Hematopoietic multipotent progenitor cell treated with erythropoietin and hydrocortisone succinate and interleukin-3 and kit ligand, for 15 days (in vitro differentiated cells): ENCODE data around the gene KIAA1671.
"Not testable (repeated sequence)": the region's sequence is repeated elsewhere in the genome, so short reads cannot be mapped to it uniquely, and the experiment has no call there.

Experiments used
- DNase-seq: peaks from one replicate; pipeline ENCODE4 v3.0.0-alpha.2; 2015; ENCODE audit warnings: low spot score

KIAA1671 gene

DNA sequence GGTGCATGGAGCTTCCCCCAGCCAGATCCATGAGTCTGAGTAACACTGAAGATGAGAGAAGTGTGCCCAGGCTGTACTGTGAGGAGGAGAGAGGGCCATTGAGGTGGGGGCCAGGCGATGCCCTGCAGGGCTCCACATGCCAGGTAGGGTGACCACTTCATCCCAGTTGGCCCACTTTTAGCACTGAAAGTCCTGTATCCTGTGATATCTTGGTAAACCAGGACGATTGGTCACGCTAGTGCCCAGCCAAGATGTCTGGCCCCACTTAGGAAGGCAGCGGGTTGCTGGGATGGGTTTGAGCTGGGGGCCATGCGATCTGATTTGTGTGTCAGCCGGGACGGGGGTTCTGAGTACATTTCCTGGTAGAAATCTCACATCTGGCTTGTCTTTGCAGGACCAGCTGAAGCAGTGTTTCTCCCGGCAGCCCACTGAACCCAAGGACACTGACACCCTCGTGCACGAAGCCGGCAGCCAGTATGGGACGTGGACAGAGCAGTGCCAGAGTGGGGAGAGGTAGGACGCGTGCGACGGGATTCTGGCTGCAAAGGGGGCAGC is 218.0 kb downstream of the KIAA1671 start:
- DNase-seq = no peak

DNA sequence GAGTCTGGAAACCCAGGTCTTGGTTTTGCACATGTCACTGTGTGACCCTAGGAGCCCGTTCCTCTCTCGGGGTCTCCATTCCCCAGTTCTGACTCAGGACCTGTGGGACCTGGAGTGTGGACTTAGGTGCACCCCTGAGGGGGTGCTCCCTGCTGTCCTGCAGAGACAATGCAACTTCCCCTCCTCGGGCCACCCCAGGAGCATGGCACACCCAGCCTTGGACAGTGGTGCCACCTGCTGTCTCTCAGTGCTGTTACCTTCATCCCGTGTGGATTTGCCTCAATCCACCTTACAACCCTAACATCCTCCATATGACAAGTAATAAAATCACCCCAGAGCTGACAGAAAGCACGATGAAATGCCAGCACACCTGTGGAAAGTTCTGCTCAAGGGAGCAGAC is 219.6 kb downstream of the KIAA1671 start:
- no peak for DNase-seq

GRCh38 chr22:25174156-25174887 is 221.8 kb downstream of the KIAA1671 start:
- no peak for DNase-seq

DNA sequence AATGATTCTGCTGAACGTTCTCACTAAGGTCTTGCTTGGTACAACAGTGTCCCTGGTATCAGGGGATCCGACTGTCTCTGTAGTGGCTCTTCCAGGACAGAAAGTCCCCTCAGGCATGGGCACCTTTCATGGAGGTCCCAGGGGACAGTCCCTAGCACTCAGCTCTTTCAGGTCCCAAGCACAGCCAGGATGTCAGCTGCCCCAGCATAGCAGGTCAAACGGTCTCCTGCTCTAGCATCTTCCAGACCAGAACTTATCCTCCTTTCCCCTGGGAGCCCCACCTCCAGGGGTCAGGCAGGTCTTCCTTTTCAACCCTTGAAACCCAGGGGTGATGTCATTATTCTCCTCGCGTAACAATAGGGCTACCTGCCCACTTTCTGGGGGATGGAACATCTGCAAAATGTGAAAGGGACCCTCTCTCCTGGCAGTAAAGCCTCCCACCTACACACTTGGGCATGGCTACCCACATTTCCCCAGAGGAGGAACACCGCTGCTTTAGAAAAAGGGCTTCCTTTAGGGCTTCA is 222.4 kb downstream of the KIAA1671 start:
- DNase-seq = no peak

DNA sequence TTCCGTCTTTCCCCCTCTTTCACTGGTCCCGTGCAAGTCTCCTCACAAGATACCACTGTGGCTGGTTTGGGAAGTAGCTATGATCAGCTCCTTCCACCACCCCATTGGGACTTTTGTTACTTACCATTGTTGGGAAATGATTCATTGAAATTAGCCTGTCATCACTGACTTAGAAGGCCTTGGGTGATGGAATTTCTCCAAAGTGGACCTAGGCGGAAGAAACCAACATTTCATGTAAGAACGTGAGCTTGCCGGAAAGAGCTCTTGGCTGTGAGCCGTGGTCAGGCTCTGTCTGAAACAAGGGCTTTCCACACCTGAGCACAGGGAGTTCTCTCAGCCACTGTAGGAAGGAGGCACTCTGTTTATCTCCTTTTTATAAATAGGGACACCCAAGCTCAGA is 223.7 kb downstream of the KIAA1671 start:
- no peak for DNase-seq

- no peak for DNase-seq
Measured at GRCh38 chr22:25176799-25177198, 224.3 kb downstream of the KIAA1671 start.

DNA sequence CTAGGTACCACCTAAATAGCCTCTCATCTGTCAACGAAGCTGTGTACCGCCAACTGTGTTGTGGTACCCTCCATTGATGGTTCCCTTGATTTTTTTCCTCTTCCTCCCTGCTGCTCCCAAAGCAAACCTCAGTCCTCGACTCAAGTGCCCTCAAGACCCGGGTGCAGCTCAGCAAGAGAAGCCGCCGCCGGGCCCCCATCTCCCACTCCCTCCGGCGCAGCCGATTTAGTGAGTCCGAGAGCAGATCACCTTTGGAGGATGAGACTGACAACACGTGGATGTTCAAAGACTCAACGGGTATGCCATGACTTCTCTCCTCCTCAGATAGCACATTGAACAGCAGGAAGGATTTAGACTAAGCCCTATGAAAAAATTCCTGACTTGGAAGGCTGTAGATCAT is 224.7 kb downstream of the KIAA1671 start:
- DNase-seq = no peak

DNA sequence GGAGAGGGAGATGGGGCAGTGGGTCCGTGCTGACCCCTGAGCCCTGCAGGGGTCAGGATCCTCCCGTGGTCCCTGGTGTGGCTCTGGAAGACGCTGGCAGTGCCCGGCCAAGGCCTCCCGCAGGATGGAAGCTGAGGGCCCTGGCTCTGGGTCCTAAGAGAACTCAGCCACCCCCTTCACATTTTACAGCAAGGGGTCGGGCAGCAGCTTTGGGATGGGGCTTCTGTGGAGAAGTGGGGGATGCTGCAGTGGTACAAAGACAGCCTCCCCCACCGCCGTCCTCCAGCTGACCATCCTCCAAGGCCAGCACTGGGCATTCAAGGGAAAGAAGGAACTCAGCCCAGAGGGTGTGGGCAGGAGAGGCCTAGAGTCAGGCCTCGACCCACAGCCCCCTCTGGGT is 225.4 kb downstream of the KIAA1671 start:
- no peak for DNase-seq

DNA sequence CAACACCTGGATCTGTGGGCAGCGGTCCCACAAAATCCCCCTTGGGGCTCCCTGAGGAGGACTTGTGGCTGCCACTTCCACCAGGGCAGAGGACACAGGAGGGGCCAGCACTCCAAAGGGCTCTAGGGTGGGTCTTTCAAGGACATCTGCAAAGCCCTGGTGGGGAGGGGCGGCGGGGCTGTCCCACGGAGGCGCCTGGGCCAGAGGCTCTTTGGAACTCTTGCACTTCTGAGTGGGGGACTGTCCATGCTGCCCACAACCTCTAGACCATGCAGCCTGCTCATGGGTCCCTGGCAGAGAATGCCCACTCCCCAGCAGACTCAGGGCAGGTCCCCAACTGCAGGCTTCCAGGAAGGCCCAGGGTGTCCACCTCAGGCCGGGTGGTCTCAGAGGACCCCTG is 225.8 kb downstream of the KIAA1671 start:
- DNase-seq = not testable (repeated sequence)

GRCh38 chr22:25178869-25179631 is 226.5 kb downstream of the KIAA1671 start:
- DNase-seq = not testable (repeated sequence)

GRCh38 chr22:25182131-25183110 is 229.9 kb downstream of the KIAA1671 start:
- DNase-seq = no peak

DNA sequence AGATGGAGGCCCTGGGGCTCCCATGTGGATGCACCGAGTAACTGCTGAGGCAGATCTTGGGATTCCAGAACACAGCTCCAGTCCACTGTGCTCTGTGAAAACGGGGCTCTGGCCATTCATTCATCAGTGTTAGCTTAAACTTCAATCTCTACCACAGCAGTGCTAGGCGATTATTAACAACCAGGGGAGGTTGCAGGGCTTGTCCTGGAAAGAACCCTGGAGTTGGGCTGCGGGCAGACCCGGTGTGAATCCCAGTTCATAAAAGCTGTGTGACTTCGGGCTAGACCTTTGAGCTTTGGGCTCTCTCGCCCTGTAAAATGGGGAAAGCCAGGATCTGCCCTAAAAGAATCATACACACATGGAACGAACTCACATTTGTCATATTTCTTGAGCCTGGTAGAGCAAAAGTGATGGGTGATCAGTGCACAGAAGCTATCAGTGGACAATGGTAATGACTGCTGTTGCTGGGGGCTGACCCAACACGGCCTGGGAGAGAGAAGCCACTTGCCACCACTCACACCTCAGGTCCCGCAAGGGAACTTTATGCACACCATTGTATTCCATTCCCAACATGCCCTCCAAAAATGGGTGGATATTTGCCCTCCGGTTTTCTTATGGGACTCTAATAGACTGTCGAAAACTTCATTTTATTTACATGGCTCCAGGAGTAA is 231.6 kb downstream of the KIAA1671 start:
- DNase-seq = no peak

DNA sequence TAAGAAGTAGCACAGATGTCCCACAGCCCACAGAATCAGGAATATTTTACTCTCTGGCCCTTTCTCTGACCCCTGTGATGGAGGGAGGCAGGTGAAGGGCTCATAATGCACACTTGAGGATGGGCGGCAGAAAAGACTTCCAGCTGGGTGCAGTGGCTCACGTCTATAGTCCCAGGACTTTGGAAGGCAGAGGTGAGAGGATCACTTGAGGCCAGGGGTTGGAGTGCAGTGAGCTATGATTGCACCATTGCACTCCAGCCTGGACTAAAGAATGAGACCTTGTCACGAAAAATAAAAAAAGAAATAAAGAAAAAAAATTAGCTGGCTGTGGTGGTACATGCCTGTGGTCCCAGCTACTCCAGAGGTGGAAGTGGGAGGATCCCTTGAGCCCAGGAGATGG is 233.6 kb downstream of the KIAA1671 start:
- no peak for DNase-seq

DNA sequence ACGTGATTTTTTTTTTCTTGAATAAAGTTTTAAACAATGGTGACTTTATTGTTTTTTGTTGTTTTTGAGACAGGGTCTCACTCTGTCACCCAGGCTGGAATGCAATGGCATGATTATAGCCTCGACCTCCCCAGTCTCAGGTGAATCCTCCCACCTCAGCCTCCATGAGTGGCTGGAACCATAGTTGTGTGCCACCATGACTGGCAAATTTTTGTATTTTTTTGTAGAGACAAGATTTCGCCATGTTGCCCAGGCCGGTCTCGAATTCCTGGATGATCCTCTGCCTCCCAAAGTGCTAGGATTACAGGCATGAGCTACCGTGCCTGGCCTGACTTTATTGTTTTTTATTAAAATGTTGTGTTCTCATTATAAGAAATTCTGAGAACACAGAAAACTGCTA is 235.0 kb downstream of the KIAA1671 start:
- no peak for DNase-seq

- no peak for DNase-seq
Measured at GRCh38 chr22:25192406-25192805, 239.9 kb downstream of the KIAA1671 start.

GRCh38 chr22:25193130-25193529 is 240.6 kb downstream of the KIAA1671 start:
- DNase-seq = no peak

DNA sequence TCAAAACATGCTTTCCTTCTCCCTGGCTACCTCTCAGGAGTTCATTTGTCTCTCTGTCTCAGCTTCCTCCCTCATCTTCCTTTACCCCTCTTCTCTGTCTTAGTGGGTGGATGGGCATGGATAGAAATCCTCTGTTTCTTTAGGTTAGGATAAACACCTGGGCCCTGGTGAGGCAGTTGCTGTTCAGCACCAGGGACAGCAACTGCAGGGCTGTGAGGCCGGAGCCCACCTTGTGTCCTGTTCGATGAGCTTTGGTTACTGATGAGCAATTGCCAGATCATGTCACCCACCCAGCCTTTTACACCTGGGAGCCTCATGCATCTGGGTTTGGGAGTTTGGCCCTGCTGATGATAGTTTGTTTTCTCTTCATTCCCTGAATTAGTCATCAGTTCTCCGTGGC is 241.0 kb downstream of the KIAA1671 start:
- no peak for DNase-seq

DNA sequence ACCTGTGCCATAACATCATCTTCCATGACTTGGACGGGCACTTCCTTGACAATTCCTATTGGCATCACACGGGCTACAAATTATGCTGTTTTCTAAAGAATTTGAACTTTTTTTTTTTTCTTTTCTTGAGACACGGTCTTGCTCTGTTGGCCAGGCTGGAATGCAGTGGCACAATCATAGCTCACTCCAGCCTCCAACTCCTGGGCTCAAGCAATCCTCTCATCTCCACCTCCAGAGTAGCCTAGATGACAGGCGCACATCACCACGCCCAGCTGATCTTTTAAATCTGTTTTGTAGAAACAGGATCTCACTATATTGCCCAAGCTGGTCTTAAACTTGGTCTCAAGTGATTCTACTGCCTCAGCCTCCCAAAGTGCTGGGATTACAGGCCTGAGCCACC is 243.8 kb downstream of the KIAA1671 start:
- no peak for DNase-seq

DNA sequence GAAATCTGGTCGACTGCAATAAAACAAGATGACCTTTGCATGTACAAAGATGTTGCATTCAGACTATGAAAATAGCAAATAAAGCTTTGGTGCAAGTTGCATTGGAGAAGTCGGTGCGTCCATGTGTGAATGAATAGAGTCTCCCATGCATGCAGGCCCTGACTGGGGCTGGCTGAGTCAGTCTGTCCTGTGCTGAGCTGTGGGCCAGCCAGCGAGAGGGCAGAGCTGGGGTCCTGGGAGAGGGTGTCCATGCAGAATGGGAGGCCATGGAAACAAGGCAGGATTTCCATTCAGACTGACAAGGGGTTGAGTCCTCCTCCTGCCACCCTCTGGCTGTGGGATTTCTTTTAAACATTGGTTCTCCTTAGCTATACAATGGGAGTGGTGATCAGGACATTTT is 244.8 kb downstream of the KIAA1671 start:
- DNase-seq = no peak

DNA sequence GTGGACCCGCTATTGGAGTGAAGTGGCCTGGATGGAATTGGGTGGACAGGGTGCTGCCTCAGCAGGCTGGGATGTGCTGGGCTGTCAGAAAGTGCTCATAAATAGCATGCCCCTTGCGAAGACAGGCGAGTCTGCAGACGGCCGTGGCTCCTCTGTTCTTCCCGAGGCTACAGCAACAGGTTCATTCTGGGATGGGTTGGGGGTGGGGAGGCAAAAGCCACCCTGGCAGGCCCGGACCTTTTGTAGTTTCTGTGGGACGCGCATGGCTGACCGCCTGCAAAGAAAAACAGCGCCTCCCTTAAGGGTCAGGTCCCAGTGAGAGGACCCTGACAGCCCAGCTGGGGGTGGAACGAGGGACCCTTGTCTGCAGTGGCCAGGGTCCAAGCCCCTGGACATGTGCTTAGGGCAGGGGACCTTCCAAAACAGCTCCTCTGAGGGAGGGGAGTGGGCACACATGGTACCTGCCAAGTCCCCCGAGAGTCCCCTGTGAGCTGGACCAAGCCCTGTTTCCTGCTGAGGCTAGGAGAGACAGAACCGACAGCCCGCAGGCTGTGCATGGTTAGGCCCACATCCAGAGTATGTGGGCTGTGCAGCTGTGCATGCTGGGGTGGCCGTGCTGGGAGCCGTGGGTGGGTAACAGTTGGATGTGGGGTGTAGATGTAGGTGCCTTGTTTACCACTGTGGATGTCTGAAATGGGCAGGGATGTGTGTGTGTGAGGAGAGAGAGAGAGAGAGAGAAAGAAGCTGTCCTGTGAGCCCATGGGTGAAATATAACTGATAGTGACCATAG is 247.4 kb downstream of the KIAA1671 start, which contains the start of gene CRYBB3:
Gene CRYBB3, plus strand, starts transcription at position 128 of the 790 bp plus-strand sequence. CDS start 1,539 bp downstream, outside the sequence.
- DNase-seq = no peak
